GM15510 (cell line): Measurements from ENCODE around the gene TLNRD1.

ENCODE experiments used
- POLR2A ChIP-seq: IDR thresholded peaks from 3 replicates; pipeline ENCODE4 v1.6.1; 2011; ENCODE audit warnings: borderline replicate concordance; ENCODE audit not compliant: insufficient read length; ENCODE audit errors: extremely low read depth

The TLNRD1 gene

GRCh38 chr15:81054236-81054635, 53.5 kb downstream of the TLNRD1 start:
- no peak for TF ChIP-seq POLR2A
